ENCODE data around the gene SPIRE2.
"Not testable (repeated sequence)": the region's sequence is repeated elsewhere in the genome, so short reads cannot be mapped to it uniquely, and the experiment has no call there.

Gene SPIRE2

DNA sequence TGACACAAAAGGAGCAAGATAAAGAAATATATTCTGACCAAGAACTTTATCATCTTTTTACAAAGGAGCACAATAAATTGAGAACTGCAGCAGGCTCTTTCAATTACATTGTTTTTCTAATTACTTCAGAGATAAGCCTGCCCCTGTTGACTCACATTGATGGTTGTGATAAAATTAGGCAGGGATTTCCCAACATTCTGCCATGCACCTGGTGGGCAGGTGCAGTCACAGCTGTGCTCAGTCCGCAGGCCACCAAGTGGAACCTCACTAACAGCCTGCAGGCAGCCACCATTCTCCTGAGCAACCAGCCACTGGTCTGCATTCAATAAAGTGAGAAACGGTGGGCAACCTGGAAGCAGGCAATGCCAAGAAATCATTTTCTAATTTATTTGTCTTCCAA, 17.0 kb upstream of the SPIRE2 start:
- DNase-seq (ENCODE audit: low read depth), result no peak

DNA sequence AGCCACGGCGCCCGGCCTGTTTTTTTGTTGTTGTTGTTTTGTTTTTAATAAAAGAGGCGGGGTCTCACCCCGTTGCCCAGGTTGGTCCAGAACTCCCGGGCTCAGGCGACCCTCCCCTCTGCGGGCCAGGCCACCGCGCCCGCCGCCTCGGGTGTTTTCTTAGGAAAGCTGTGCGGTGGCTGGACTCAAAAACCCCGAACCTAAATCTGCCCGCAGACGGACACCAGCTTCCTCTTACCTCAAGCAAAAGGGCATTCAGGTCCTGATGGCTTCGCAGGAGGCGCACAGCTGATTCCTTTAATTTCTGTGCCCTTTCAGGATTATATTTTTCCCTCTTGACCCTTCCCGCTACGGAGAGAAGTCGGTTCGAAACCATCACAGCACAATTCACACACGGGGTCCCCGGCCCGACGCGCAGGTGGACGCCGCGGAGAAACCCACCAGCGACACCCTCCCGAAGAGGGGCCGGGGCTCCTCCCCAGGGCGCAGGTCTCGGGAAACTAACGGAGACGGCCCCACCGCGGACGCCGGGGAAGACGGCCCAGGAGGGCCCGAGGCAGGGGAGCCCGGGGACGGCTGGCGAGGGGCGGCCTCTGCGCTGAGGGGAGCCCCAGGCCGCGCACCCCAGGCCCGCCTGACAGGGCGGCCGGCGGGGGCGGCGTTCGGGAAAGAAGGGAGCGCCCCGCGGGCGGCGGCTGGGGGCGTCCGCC, 12.5 kb upstream of the SPIRE2 start:
- no peak for DNase-seq (ENCODE audit: low read depth)

DNA sequence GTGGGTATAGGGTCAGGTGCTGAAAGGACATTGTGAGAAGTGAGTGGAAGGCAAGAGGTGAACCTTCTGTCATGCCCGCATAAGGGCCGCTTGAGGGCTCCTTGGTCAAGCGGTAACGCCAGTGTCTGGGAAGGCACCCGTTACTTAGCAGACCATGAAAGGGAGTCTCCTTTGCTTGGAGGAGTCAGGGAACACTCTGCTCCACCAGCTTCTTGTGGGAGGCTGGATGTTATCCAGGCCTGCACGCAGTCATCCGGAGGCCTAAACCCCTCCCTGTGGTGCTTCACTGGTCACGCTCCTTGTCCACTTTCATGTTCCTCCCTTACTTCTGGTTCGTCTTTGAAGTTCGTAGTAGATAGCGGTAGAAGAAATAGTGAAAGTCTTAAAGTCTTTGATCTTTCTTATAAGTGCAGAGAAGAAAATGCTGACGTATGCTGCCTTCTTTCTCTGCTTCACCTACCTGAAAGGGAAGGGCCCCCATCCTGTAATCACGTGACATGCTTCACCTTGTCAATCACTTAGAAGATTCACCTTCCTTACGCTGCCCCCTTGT, 9.3 kb upstream of the SPIRE2 start:
- DNase-seq (ENCODE audit: low read depth), result not testable (repeated sequence)

GRCh38 chr16:89819448-89819847, 8.8 kb upstream of the SPIRE2 start:
- DNase-seq (ENCODE audit: low read depth), result not testable (repeated sequence)

- no peak for DNase-seq (ENCODE audit: low read depth)
These were observed 6.7 kb upstream of the SPIRE2 start for GRCh38 chr16:89821438-89822187.

GRCh38 chr16:89822188-89823086, 5.8 kb upstream of the SPIRE2 start:
- DNase-seq (ENCODE audit: low read depth), result no peak

GRCh38 chr16:89823087-89823823, 5.0 kb upstream of the SPIRE2 start:
- DNase-seq (ENCODE audit: low read depth), result no peak

GRCh38 chr16:89823824-89824148, 4.5 kb upstream of the SPIRE2 start:
- not testable (repeated sequence) for DNase-seq (ENCODE audit: low read depth)

DNA sequence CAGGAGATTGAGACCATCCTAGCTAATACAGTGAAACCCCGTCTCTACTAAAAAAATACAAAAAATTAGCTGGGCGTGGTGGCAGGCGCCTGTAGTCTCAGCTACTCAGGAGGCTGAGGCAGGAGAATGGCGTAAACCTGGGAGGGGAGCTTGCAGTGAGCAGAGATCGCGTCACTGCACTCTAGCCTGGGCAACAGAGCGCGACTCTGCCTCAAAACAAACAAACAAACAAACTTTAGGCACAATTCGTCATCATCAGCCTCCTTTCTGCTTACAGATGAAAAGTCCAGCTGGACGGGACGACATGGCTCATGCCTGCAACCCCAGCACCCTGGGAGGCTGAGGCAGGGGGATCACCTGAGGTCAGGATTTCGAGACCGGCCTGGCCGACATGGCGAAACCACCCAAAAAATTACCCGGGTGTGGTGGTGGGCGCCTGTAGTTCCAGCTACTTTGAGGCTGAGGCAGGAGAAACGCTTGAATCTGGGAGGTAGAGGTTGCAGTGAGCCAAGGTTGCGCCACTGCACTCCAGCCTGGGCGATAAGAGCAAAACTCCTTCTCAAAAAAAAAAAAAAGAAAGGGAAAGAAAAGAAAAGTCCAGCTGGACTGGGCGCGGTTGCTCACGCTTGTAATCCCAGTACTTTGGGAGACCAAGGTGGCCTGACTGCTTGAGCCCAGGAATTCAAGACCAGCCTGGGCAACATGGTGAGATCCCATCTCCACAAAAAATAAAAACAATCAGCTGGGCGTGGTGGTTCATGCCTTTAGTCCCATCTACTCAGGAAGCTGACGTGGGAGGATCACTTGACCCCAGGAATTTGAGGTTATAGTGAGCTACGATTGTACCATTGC, 1.5 kb upstream of the SPIRE2 start:
- no peak for DNase-seq (ENCODE audit: low read depth)

DNA sequence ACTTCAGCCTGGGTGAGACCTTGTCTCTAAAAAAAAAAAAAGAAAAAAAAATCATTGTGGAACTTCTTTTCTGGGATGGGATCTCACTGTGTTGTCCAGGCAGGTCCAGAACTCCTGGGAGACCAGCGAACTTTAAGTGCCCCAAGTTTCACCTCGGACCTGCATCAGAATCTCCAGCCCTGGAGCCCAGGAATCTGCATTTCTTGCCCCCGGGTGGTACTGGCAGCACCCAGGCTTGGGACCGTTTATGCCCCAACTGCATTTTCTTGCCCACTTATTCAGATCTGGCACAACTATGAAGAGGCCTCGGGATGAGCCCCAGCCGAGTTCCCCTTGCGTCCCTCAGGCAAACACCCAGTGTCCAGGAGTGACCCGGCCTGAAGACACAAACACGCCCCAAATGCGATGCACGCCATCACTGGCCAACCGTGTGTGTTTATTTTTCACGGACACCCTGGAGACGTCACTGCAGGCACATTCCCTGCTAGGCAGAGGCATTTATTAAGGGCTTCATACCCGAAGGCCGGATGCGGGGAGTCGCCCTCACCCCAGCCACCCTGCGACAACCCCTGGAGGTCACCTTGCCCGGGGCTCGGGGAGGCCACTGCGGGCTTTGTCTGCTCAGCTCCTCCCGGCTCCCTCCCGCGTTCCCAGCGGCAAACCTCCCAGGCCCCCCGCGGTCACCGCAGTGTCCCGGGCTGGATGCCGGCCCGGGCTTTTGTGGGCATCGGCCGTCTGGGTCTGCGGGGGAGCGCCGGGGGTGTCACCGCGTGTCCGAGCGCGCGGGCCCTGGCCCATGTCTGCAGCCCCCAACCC, 684 bp upstream of the SPIRE2 start:
- DNase-seq (ENCODE audit: low read depth), result no peak

GRCh38 chr16:89828870-89829629, 775 bp downstream of the SPIRE2 start:
- no peak for DNase-seq (ENCODE audit: low read depth)

DNA sequence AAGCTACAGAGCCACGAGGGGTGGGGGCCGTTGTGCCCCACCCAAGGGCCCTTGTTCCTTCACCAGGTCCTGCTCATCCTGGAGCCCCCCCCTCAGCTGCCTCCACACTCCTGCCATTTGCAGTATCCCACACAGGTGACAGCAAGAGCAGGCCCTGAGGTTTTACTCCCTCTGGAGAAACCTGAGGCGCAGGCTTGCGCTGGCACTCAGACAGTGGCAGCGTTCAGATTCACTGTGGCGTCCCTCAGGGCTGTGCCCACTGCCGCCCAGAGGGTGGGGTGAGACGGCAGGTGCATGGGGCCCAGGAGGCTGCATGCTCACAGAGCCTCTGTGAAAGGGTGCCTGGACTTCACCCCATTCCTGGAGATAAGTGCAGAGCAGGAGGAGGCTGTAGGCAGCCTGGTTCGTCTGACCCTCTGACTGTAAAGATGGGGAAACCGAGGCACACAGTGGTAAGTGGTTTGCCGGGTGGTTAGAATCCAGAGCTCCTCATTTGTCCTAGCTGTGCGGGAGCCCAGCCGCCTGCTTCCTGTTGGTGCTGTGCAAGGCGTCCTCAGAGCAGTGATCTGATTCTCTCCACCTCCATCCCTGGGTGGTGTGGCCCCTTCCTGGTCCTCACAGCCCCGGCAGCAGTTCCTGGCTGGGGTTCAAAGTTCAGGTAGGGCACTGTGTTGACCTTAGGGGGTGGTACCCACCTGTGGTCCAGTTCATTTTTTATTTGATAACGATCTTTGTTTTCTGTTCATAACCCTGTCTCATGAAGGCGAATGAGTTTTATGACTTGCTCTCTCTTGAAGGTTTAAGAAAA, 1.6 kb downstream of the SPIRE2 start:
- DNase-seq (ENCODE audit: low read depth), result no peak

DNA sequence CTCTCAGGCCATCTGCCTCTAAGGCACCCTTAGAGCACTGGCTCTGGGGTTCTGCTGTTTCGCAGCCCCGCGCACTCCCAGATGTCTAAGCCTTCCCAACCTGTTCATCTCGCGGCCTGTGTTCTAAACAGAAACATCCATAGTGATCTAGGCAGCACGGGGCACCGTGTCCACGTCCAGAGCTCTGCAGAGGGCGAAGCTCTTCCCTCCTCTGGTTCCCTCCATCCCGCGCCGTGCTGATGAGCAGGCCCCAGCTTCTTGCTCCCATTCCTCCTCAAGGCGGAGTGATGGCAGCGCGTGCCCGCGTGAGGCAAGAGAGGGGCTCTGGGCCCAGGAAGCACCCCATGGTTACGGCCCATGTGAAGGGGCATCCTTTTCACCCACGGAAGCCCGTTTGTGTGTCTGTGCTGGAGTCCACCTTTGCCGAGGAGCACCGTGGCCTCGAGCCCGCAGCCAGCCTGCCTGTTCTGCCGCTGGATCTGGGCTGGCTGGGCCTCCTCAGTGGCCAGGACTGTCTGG, 3.6 kb downstream of the SPIRE2 start:
- DNase-seq (ENCODE audit: low read depth), result no peak

DNA sequence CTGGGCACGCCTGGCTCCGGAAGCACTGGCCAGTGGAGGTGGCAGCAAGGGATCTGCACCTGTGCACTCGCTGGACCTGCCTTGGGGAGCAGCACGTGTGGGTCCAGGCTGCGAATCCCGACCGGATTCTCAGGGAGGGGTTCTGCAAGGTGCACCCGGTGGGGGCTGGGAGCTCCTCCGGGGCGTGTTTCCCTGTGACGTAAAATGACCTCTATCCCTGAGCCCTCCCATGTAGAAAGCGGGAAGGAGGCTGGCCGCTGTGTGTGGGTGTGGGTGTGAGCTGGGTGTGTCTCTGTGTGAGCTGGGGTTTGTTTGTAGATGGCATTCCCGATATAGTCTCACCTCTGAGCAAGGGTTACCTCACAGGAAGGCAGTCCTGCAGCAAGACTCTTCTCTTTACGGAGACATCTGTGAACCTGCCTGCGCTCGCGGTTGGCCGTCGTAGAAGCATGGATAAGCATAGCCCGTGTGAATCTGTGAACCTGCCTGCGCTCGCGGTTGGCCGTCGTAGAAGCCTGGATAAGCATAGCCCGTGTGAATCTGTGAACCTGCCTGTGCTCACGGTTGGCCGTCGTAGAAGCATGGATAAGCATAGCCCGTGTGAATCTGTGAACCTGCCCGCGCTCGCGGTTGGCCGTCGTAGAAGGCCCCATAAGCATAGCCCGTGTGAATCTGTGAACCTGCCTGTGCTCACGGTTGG, 5.5 kb downstream of the SPIRE2 start:
- DNase-seq (ENCODE audit: low read depth), result not testable (repeated sequence)

- not testable (repeated sequence) for DNase-seq (ENCODE audit: low read depth)
These were observed 6.6 kb downstream of the SPIRE2 start for GRCh38 chr16:89834813-89835363.

- DNase-seq (ENCODE audit: low read depth), result not testable (repeated sequence)
These were observed 8.2 kb downstream of the SPIRE2 start for GRCh38 chr16:89836484-89836883.

- DNase-seq (ENCODE audit: low read depth), result no peak
These were observed 8.8 kb downstream of the SPIRE2 start for GRCh38 chr16:89837014-89837546.

Measured in stromal cell of bone marrow (primary cell).